A549 (cell line): ENCODE measurements around the gene RGSL1. TPM values are rescaled to one million over a fixed set of nuclear protein-coding genes. Genes with fewer than 3 reads are reported as not detected.

Source experiments
- ATAC-seq, 2 experiments: fragments of 200-7000 bp in 1 of 2; fragments of >200 bp in 1 of 2; cut with Nextera tagmentation in 1 of 2; cut with Tn5 transposase in 1 of 2; 3 replicates each; pipeline versions ENCODE4 v1.8.0 to v1.9.1; 2018 to 2020; ENCODE audit warnings: mild to moderate bottlenecking in 1 of 2, moderate library complexity in 1 of 2
- CTCF ChIA-PET: fragments of 300-600 bp; sonication (Branson Sonifier 250); formaldehyde crosslinking; extraction: SDS; loops from one replicate; lab custom pipeline; 2021; ENCODE audit warnings: antibody characterized with exemption, inconsistent platforms; lab: Yijun Ruan, JAX
- POLR2A ChIA-PET: fragments of 350-600 bp; formaldehyde crosslinking; extraction: SDS; loops from one replicate; lab custom pipeline; 2021; ENCODE audit warnings: antibody characterized with exemption, inconsistent platforms; lab: Yijun Ruan, JAX
- DNase-seq, 2 experiments: peaks; one replicate each; pipeline versions ENCODE4 v3.0.0 to v3.0.0-alpha.2; 2011 to 2016; ENCODE audit warnings: low read depth in 1 of 2, low spot score in 1 of 2
- FAIRE-seq: peaks from 2 replicates; lab custom pipeline; 2011; peaks lifted over from hg19 to GRCh38; lab: Jason Lieb, UNC
- H3K27ac ChIP-seq, 2 experiments: fragments of >200 bp; sonication (Bioruptor Twin); formaldehyde crosslinking; 3 replicates each; pipeline ENCODE4 v1.5.1; 2016 to 2017
- H3K4me1 ChIP-seq: fragments of >200 bp; sonication (Bioruptor Twin); formaldehyde crosslinking; 3 replicates; pipeline ENCODE4 v1.6.1; 2016
- H3K4me2 ChIP-seq: fragments of >200 bp; sonication (Bioruptor Twin); formaldehyde crosslinking; 3 replicates; pipeline ENCODE4 v1.6.1; 2016
- H3K4me3 ChIP-seq: fragments of >200 bp; sonication (Bioruptor Twin); formaldehyde crosslinking; 3 replicates; pipeline ENCODE4 v1.5.1; 2016
- H3K9me3 ChIP-seq: fragments of >200 bp; sonication (Bioruptor Twin); formaldehyde crosslinking; 3 replicates; pipeline ENCODE4 v1.6.1; 2016
- BHLHE40 ChIP-seq: IDR thresholded peaks from 2 replicates; pipeline ENCODE4 v1.6.1; 2012; ENCODE audit warnings: low read depth, low read length, inconsistent platforms
- CHD2 ChIP-seq: fragments of 150-350 bp; IDR thresholded peaks from 2 replicates; pipeline ENCODE4 v1.6.1; 2014; ENCODE audit warnings: low read length; ENCODE audit not compliant: partially characterized antibody
- EP300 ChIP-seq, 2 experiments: fragments of >200 bp; sonication (Bioruptor Twin); formaldehyde crosslinking; IDR thresholded peaks; 2 replicates in 1 of 2; 3 replicates in 1 of 2; pipeline ENCODE4 v1.6.1; 2016 to 2017
- FOSL2 ChIP-seq, 2 experiments: fragments of 450-650 bp in 1 of 2; fragments of >200 bp in 1 of 2; sonication (Bioruptor Twin) in 1 of 2; formaldehyde crosslinking; IDR thresholded peaks; 2 replicates each; pipeline versions ENCODE4 v1.5.0 to v1.6.1; 2016 to 2020; ENCODE audit warnings: mild to moderate bottlenecking in 1 of 2, moderate library complexity in 1 of 2
- HEYL ChIP-seq: fragments of 250-450 bp; sonication (Bioruptor Pico); IDR thresholded peaks from 2 replicates; pipeline ENCODE4 v1.8.0; 2021; ENCODE audit warnings: mild to moderate bottlenecking, moderate library complexity
- HOXB5 ChIP-seq: fragments of 250-450 bp; sonication (Bioruptor Pico); IDR thresholded peaks from 2 replicates; pipeline ENCODE4 v1.5.0; 2020; ENCODE audit warnings: mild to moderate bottlenecking, moderate library complexity
- JUN ChIP-seq, 2 experiments: fragments of >200 bp; sonication (Bioruptor Twin); formaldehyde crosslinking; IDR thresholded peaks; 2 replicates in 1 of 2; 3 replicates in 1 of 2; pipeline ENCODE4 v1.6.1; 2016 to 2017
- NFE2L2 ChIP-seq: fragments of 150-350 bp; conservative IDR thresholded peaks from 2 replicates; pipeline ENCODE4 v1.6.1; 2014; ENCODE audit warnings: low read length
- NR3C1 ChIP-seq: fragments of >200 bp; sonication (Bioruptor Twin); formaldehyde crosslinking; IDR thresholded peaks from 3 replicates; pipeline ENCODE4 v1.6.1; 2017
- POLR2AphosphoS2 ChIP-seq: conservative IDR thresholded peaks from 2 replicates; pipeline ENCODE4 v1.6.1; 2012; ENCODE audit warnings: low read length, improper control_type of control experiment, inconsistent platforms
- RAD21 ChIP-seq, 2 experiments: fragments of >200 bp in 1 of 2; sonication (Bioruptor Twin) in 1 of 2; formaldehyde crosslinking in 1 of 2; IDR thresholded peaks in 1 of 2; conservative IDR thresholded peaks in 1 of 2; 2 replicates in 1 of 2; 3 replicates in 1 of 2; pipeline ENCODE4 v1.6.1; 2012 to 2018; ENCODE audit warnings: inconsistent platforms in 1 of 2
- ZFP36 ChIP-seq: fragments of 450-650 bp; IDR thresholded peaks from 2 replicates; pipeline ENCODE4 v1.6.1; 2014; ENCODE audit warnings: borderline replicate concordance; ENCODE audit not compliant: partially characterized antibody
- ZSCAN20 ChIP-seq: fragments of 250-450 bp; sonication (Bioruptor Pico); IDR thresholded peaks from 2 replicates; pipeline ENCODE4 v1.8.0; 2022; ENCODE audit warnings: mild to moderate bottlenecking, moderate library complexity
- WGBS: methylation state at CpG from one replicate; pipeline ENCODE4 v1.1.6; 2017; ENCODE audit errors: missing lambda C conversion rate; 5-methylcytosine and 5-hydroxymethylcytosine counted together
- polyA plus RNA-seq, 4 experiments: library from polyadenylated mRNA; depleted of rRNA in 3 of 4; stranded (reverse); fragments of >200 nt; fragmentation: RNase III in 1 of 4; extraction: RNeasy Plus Mini Kit Qiagen cat#74134 plus additional on column Dnase treatment in 1 of 4; gene quantifications; 2 replicates in 3 of 4; 3 replicates in 1 of 4; pipeline ENCODE4 v1.2.3, GENCODE V29; 2011 to 2017
- TF ChIP-seq, protein P1 (sequence below): fragments of 250-450 bp; sonication (Bioruptor Pico); IDR thresholded peaks from 2 replicates; pipeline ENCODE4 v1.5.0; 2021; ENCODE audit warnings: mild to moderate bottlenecking, moderate library complexity, borderline replicate concordance
- TF ChIP-seq, protein P2 (sequence below): IDR thresholded peaks from 2 replicates; pipeline ENCODE4 v1.6.1; 2012
- TF ChIP-seq, protein P3 (sequence below): fragments of >200 bp; sonication (Bioruptor Twin); formaldehyde crosslinking; IDR thresholded peaks from 2 replicates; pipeline ENCODE4 v1.6.1; 2016

RGSL1 gene
- polyA plus RNA-seq, 2 of the 4 experiments (the other 2 are of a cell fraction), result not detected

DNA sequence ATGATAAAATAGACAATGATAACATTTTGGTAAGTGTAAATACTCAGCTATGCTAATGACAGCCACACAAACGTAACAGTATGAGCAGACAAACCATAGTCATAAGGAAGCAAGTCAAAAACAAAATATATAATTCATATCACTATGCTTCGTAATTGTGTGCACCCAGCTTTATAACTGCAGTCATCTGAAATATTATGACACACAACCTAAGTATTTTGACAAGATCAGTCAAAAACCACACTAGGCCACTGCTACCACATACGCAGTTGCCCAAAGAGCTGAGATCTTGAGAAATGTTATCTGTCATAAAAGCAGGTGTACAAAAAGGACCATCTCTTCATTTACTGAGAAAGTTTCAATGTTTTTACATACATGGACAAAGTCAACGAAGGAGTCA lies 113.1 kb downstream of the RGSL1 start:
- no peak for DNase-seq
- TF ChIP-seq RAD21 (conservative IDR thresholded peaks at IDR 0.05 in 1 of 2, IDR thresholded peaks at IDR 0.05 in 1 of 2) (no peak), FOSL2 (IDR thresholded peaks at IDR 0.05) (no peak), FOSL2 (CRISPR knock-in tag; IDR thresholded peaks at IDR 0.05) (no peak)
- Histone ChIP-seq H3K9me3 (no peaks in the 10 kb centered on the region), H3K4me2 (no peak overlapping the region), H3K4me1 (no peaks in the 10 kb centered on the region), H3K27ac (no peak overlapping the region), H3K4me3 (no peak overlapping the region)
- POLR2A ChIA-PET, result no interaction called here
- CTCF ChIA-PET, result interaction anchor here (0.6 to 1.4 kb wide), 3 partner anchors 17 to 1679 kb away, joined by 3 read pairs; no protein-coding TSS in a partner anchor
- 46% methylated on average over 4 of the region's 4 CpGs for WGBS
- no peak for ATAC-seq
- no peak for FAIRE-seq

DNA sequence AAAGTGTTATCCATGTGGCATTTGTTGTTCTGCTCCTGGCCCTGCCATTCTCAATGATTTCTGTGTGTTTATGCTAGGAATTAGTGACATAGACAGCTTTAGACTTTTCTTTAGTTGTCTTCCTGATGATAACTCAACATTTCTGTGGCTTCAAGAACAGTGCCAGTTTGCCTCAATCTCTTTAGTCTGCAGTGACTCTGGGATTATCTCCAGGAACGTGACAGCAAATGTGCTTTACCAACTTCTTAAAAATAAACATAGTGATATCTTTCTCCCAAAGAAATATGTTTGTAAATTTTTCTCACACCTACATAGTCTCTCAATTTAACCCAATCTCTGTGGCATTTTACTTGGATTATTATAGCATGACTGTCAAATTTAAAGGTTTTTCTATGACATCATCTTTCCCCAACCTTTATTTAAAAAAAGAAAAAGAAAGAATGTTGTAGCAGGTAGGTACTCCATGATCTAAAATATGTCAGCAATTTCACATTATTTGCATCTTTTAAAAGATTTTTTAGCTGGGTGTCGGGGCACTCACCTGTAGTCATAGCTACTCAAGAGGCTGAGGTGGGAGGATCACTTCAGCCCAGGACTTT lies 114.6 kb downstream of the RGSL1 start:
- no peak for DNase-seq
- Histone ChIP-seq H3K4me2 (no peak overlapping the region), H3K4me1 (no peaks in the 10 kb centered on the region), H3K27ac (no peak overlapping the region), H3K9me3 (no peaks in the 10 kb centered on the region), H3K4me3 (no peak overlapping the region)
- CTCF ChIA-PET, result no interaction called here
- POLR2A ChIA-PET, result no interaction called here
- peak; percentile 32; the same call in 1 of the 2 replicates for TF ChIP-seq NFE2L2
- TF ChIP-seq BHLHE40, result no peak
- no peak for FAIRE-seq
- no peak for ATAC-seq
- 23% methylated on average over 2 of the region's 2 CpGs for WGBS

DNA sequence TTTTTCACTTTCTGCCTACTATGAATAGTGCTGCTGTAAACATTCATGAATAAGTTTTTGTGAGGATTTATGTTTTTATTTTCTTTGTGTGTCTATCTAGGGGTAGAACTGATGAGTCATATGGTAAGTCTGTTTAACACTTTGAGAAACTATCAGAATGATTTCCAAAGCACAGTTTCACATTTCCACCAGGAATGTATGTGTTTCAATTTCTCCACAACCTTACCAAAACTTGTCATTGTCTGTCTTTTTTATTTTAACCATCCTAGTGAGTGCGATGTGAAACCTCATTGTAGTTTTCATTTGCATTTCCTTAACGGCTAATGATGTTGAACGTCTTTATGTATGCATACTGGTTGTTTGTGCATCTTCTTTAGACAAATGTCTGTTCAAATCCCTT lies 115.6 kb downstream of the RGSL1 start:
- TF ChIP-seq ZFP36 (no peak), FOSL2 (IDR thresholded peaks at IDR 0.05) (no peak), FOSL2 (CRISPR knock-in tag; IDR thresholded peaks at IDR 0.05) (peak; percentile 23; the same call in 1 of the 2 replicates)
- 45% methylated on average over 3 of the region's 3 CpGs for WGBS
- Histone ChIP-seq H3K9me3 (no peaks in the 10 kb centered on the region), H3K4me3 (no peak overlapping the region), H3K4me1 (no peaks in the 10 kb centered on the region), H3K4me2 (no peak overlapping the region), H3K27ac (no peak overlapping the region)
- no peak for DNase-seq
- no peak for FAIRE-seq
- ChIA-PET POLR2A (no interaction called here), CTCF (interaction anchor here (1.1 kb wide), 1 partner anchor 30 kb away, joined by 4 read pairs; no protein-coding TSS in a partner anchor)
- no peak for ATAC-seq

DNA sequence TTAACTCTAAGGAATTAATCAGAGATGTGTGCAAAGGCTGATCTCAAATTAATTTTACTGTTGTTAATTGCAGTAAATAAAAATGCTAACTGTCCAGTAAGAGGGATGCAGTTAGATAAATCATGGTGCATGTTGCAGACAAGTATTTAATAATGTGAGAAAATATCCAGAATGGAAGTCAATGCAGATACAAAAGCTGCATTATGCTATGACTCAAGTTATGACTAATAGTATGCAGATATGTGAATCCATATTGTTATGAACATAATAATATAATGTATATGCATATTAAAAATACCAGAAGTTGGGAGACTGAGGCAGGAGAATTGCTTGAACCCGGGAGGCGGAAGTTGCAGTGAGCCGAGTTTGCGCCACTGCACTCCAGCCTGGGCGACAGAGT lies 117.7 kb downstream of the RGSL1 start:
- ChIA-PET CTCF (no interaction called here), POLR2A (no interaction called here)
- Histone ChIP-seq H3K4me1 (no peaks in the 10 kb centered on the region), H3K9me3 (no peaks in the 10 kb centered on the region), H3K27ac (no peak overlapping the region), H3K4me2 (no peak overlapping the region), H3K4me3 (no peak overlapping the region)
- DNase-seq, result no peak
- no peak for TF ChIP-seq HOXB5 (CRISPR knock-in tag)
- 62% methylated on average over 5 of the region's 5 CpGs for WGBS
- no peak for ATAC-seq
- FAIRE-seq, result no peak

DNA sequence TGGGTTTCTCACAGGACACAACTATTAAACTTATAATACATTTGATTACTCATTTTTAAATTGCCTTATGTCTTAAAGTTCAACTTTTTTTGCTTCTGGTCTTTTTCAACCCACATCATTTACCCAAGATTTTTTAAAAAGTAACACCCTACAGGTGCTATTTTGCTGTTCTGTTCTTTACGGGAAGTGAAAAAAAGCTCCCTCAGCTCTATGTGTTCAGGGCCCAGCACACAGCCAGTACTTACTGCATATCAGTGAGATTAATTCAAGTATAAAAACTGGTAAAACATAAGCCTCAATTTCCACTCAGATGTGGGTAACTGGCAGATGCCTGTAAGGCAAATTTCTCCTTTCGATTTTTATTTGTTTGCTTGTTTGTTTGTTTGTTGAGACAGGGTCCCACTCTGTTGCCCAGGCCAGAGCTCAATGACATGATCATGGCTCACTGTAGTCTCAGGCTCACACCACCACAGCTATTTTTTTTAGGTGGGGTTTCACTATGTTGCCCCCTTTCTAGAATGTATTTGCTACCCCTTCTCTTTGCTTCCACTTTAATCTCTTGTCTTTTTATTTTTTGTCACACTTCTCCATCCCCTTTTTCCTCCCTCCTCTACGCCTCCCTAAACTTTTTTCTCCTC lies 118.8 kb downstream of the RGSL1 start:
- Histone ChIP-seq H3K4me3 (no peak overlapping the region), H3K27ac (no peak overlapping the region), H3K4me1 (no peaks in the 10 kb centered on the region), H3K9me3 (no peaks in the 10 kb centered on the region), H3K4me2 (no peak overlapping the region)
- FAIRE-seq, result no peak
- no peak for ATAC-seq
- no peak for TF ChIP-seq JUN (IDR thresholded peaks at IDR 0.05)
- no peak for TF ChIP-seq EP300 (IDR thresholded peaks at IDR 0.05)
- TF ChIP-seq, protein P1, sequence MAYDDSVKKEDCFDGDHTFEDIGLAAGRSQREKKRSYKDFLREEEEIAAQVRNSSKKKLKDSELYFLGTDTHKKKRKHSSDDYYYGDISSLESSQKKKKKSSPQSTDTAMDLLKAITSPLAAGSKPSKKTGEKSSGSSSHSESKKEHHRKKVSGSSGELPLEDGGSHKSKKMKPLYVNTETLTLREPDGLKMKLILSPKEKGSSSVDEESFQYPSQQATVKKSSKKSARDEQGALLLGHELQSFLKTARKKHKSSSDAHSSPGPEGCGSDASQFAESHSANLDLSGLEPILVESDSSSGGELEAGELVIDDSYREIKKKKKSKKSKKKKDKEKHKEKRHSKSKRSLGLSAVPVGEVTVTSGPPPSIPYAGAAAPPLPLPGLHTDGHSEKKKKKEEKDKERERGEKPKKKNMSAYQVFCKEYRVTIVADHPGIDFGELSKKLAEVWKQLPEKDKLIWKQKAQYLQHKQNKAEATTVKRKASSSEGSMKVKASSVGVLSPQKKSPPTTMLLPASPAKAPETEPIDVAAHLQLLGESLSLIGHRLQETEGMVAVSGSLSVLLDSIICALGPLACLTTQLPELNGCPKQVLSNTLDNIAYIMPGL, result no peak
- no peak for TF ChIP-seq CHD2
- TF ChIP-seq HOXB5 (CRISPR knock-in tag), result no peak
- TF ChIP-seq ZFP36, result no peak
- TF ChIP-seq POLR2AphosphoS2, result no peak
- TF ChIP-seq, protein P2, sequence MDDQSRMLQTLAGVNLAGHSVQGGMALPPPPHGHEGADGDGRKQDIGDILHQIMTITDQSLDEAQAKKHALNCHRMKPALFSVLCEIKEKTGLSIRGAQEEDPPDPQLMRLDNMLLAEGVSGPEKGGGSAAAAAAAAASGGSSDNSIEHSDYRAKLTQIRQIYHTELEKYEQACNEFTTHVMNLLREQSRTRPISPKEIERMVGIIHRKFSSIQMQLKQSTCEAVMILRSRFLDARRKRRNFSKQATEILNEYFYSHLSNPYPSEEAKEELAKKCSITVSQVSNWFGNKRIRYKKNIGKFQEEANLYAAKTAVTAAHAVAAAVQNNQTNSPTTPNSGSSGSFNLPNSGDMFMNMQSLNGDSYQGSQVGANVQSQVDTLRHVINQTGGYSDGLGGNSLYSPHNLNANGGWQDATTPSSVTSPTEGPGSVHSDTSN, result no peak
- TF ChIP-seq, protein P3, sequence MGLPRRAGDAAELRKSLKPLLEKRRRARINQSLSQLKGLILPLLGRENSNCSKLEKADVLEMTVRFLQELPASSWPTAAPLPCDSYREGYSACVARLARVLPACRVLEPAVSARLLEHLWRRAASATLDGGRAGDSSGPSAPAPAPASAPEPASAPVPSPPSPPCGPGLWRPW, result no peak
- TF ChIP-seq FOSL2 (IDR thresholded peaks at IDR 0.05), result no peak
- no peak for TF ChIP-seq FOSL2 (CRISPR knock-in tag; IDR thresholded peaks at IDR 0.05)
- no peak for TF ChIP-seq HEYL (CRISPR knock-in tag)
- no peak for TF ChIP-seq NFE2L2
- TF ChIP-seq ZSCAN20 (CRISPR knock-in tag), result no peak
- TF ChIP-seq NR3C1, result no peak
- ChIA-PET POLR2A (no interaction called here), CTCF (no interaction called here)
- no peak for DNase-seq
- WGBS, result 59% methylated on average over 3 of the region's 3 CpGs
